ENCODE results near the gene SLIT3.

The SLIT3 gene

GRCh38 chr5:168813184-168813968 is 487.6 kb downstream of the SLIT3 start:
- DNase-seq = no peak

GRCh38 chr5:168810641-168811040 is 490.3 kb downstream of the SLIT3 start:
- no peak for DNase-seq

DNA sequence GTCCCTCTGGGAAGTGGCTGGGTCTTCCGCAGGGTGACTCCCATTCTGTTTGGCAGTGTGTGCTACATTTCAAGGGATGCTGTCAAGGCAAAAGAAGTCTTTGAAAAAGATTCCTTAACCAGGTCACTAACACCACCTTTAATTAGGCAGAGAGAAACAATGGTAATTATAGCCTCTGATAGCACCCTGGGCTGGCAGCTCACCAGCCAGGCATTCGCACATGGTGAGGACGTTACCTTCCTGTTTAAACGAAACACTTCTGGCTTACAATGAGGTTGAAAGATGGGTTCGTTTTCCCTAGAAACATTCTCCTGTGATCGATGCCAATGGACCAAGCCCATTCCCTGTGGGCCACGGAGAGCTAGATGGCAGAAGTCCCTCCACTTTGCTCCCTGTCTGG is 491.7 kb downstream of the SLIT3 start:
- no peak for DNase-seq

DNA sequence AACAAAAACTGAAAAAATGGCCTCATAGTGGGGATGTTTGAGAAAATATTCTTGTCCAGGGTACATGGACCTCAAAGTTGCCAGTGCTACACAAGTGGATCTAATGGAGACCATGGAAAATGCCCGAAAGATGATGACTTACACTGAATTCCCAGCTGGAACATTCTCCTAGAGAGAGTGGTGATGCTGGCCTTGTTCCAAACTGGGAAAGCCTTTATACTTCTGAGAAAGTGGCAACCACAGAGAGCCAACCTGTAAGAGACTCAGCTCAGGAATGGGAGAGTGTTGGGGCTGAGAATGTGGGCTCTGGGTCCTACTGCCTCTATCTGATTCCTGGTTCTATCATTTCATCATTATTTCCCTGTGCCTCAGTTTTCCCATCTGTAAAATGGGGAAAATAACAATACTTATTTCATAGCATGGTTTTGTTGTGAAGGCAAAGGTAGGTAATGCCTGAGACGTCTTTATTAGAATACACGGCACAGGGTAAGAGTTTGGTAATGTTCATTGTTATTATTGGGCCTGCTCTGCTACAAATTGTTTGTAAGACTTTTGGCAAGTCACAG is 492.8 kb downstream of the SLIT3 start:
- no peak for DNase-seq

DNA sequence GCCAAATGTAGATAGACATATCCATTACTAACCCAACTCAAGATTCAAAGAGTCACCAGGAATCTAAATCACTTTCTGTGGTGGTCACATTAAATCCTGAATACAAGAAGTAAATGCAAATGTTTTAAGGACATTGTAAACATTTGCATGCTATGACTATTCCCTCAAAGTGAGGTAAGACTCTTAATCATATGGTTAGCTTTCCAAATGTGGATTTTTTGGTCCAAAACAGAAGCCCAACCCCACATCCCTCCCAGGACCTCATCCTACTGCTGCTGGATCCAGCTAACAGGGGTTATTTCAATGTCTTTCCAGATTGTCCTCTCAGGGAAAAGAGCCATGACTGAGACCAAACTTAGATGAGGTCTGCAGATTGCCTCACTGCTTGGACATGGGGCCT is 493.7 kb downstream of the SLIT3 start:
- no peak for DNase-seq

- no peak for DNase-seq
Measured at GRCh38 chr5:168803541-168803940, 497.4 kb downstream of the SLIT3 start.

GRCh38 chr5:168802337-168802736 is 498.6 kb downstream of the SLIT3 start:
- DNase-seq = no peak

DNA sequence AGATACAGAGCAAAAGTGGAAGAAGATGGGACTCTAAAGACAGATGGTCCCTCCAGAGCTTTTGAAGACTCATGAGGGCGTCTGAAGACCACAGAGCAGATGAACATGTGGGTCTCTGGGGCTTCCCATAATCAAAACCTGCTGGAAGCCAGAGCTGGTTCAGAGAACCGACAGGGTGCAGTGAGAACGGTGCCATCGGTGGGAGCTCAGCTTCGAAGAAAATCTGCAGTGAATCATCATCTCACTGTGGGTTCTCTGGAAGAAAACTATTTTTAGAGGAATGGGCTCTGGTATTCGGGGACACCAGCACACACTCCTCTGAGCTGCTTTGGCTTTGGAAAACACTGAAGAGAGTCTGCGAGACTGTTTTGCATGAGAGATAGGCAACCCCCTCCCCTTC is 499.4 kb downstream of the SLIT3 start:
- DNase-seq = no peak

DNA sequence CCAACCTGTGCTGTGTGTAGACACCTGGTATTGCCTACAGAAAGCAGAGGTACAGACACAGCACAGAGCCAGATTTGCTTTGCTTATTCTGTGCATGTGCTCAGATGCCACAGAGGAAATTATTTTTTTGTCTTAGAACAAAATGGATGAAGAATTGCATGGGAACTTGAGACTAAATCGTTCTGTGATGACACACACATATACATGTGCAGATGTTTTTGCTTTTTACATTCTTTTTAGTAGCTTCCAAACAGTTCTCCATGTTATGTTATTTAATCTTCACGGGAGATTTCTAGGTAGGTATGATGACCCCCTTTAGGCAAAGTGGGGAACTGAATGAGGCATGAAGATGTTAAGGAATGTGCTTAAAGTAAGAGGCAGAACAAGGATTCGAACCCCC is 500.2 kb downstream of the SLIT3 start:
- DNase-seq = no peak

GRCh38 chr5:168798065-168799023 is 502.6 kb downstream of the SLIT3 start:
- no peak for DNase-seq

- no peak for DNase-seq
Measured at GRCh38 chr5:168796593-168797580, 504.1 kb downstream of the SLIT3 start.

DNA sequence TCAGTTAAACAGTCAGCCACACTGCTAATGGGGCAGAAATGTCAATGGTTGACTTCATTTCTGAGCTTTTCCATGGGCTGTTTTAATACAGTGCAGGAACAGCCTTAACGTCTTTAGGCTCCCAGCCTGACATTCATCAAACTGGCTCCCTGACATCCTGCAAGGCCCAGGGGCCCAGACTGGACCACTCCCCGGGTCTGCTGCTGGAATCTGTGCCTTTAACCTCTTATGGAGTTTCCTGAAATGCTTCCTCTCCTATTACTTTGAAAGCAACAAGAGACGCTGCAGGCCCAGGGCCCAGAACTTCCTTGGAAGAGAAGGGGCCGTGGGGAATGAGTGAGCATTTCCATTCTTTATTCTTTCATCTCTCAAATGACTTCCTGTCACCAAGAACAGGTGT is 504.9 kb downstream of the SLIT3 start:
- no peak for DNase-seq

DNA sequence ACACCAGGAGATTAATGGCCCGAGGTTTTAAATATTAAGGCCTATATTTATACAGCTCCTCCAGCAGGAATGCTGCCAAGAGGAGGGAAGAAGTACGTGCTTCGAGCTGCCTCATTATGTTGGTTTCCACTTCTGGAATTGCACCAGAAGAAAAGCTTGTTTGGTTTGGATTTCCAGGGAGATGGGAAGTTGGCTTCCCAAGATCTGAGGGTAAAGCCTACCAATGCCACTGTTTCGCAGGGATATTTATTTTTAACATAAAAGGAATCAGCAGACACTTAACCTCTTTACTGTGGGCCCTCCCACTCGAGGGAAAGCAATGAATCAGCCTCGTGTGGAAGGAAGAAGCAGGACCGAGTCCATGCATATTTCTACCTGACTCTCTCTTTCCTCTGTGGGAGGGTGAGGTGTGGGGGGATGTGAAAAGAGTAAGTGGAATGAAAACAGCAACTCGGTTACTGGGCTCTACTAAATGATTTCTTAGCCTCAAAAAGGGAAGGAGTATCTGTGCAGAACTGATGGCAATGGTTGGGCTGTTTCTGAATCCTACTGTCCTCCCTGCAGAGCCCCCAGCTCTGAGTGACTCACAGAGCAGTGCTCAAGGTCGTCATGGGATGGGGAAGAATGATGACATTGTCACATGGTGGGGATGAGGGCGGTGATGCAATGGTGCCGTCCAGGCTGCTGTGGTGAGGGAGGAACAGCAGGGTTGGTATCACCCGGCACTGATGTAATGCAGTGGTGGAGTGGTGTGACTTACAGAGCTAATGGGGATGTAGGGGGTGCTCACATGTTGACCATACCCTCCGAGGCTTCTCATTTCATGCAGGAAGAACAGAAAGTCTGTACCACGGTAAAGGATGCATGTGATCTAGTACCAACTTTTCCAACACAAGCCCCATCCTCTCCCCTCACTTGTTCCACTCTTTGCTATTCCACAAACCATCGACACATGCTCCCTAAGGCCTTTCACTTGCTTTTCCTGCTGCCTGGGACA is 506.8 kb downstream of the SLIT3 start:
- DNase-seq = no peak

- DNase-seq = no peak
Measured at GRCh38 chr5:168792678-168793077, 508.3 kb downstream of the SLIT3 start.

DNA sequence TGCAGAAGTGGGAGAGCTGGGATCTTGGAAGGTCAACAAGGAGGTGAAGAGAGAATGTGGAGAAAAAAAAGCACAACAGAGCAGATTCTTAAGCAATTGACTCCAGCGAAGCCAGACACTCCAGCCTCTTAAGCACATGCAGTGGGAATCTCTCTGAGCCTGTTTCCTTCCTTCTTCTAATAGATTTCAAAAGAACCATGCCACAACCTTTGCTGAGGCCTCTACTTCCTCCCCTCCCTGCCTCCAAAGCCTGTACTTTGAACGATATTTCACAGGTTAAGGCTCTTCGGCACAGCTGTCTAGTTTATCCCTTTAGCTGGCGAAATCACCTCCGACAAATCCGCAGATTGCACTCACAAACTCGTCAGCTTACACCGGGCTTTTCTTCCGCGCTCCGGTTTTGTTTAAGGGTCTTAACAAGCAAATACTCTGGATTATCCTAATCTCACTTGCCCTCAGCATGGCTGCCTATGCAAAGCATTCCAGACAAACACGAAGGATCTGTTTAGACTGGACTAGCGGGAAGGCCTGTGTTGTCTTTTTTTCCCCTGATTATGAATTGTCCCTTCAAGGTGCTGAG is 510.2 kb downstream of the SLIT3 start:
- DNase-seq = no peak

GRCh38 chr5:168790002-168790635 is 510.8 kb downstream of the SLIT3 start:
- no peak for DNase-seq

DNA sequence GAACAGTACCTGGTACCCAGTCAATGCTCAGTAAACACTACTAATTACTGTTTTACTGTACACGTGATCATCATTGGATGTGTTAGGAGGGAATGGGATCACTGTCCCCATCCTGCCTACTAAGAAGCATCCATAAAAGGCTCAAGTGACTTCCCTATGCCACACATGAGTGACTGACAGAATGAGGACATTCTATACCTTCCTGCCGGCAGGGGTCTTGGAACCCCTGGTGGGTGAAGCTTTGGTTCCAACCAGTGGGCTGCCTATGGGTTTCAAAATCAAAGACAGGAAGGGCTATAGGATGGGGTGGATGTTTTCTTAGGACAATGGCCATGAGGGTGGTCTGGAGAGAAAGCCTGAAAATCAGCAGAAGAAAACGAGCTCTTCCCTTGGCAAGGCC is 512.2 kb downstream of the SLIT3 start:
- no peak for DNase-seq

DNA sequence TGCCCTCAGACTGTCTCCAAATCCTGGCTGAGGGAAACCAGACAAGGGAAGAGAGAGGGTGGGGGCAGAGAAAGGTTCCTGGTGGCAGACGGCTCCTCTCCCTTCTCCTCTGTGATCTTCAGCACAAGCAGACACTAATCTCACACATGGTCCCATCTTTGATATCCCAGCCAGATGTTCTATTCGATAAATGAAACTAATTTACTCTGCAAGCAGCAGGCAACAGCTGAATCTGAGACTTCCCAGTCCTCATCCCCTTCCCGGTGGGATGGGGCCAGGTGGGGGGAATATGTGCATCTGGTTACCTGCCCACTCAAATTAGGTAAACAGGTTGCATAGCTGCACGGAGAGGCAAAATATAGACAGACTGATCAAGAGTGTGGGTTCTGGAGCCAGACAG is 512.8 kb downstream of the SLIT3 start:
- DNase-seq = no peak

- DNase-seq = no peak
Measured at GRCh38 chr5:168786147-168786546, 514.8 kb downstream of the SLIT3 start.

GRCh38 chr5:168784454-168784853 is 516.5 kb downstream of the SLIT3 start:
- DNase-seq = no peak
